HepG2 (cell line): ENCODE data around the gene CELF5. TPM values are rescaled to one million over a fixed set of nuclear protein-coding genes. Genes with fewer than 3 reads are reported as not detected.

ENCODE experiments used
- ATAC-seq: fragments of 200-7000 bp; cut with Tn5 transposase; 3 replicates; pipeline ENCODE4 v1.9.1; 2020; ENCODE audit warnings: mild to moderate bottlenecking, moderate library complexity
- BruUV-seq: library from RNA; stranded (reverse); fragments of 400-500 nt; replicated peaks from 2 replicates; lab custom pipeline; 2021; lab: Mats Ljungman, UMichigan
- CTCF ChIA-PET: fragments of 300-600 bp; formaldehyde crosslinking; extraction: SDS; loops from one replicate; lab custom pipeline; 2021; ENCODE audit warnings: low total read pairs, inconsistent platforms, low intra/inter-chr PET ratio; lab: Yijun Ruan, JAX
- POLR2A ChIA-PET: fragments of 350-600 bp; sonication (Branson Sonifier 250); formaldehyde crosslinking; loops from one replicate; lab custom pipeline; 2020; ENCODE audit warnings: antibody characterized with exemption, inconsistent platforms; lab: Yijun Ruan, JAX
- DNase-seq: peaks from one replicate; pipeline ENCODE4 v3.0.0-alpha.2; 2015; ENCODE audit warnings: low spot score
- FAIRE-seq: peaks from 3 replicates; lab custom pipeline; 2011; peaks lifted over from hg19 to GRCh38; lab: Jason Lieb, UNC
- H2AFZ ChIP-seq: one replicate; pipeline ENCODE4 v1.6.1; 2011; ENCODE audit warnings: low read length, inconsistent platforms
- H3K27ac ChIP-seq: fragments of 300-600 bp; 3 replicates; pipeline ENCODE4 v1.8.0; 2011; ENCODE audit warnings: mixed run types, mild to moderate bottlenecking, mixed read lengths, low read length, inconsistent platforms; ENCODE audit not compliant: insufficient read depth; ENCODE audit errors: extremely low read length
- H3K27me3 ChIP-seq, 2 experiments: fragments of 200-600 bp in 1 of 2; 2 replicates in 1 of 2; 3 replicates in 1 of 2; pipeline versions ENCODE4 v1.6.0 to v1.8.0; 2011; ENCODE audit warnings: low read length in 2 of 2, mild to moderate bottlenecking in 2 of 2, moderate library complexity in 2 of 2, inconsistent platforms in 1 of 2; ENCODE audit not compliant: insufficient read depth in 2 of 2, control insufficient read depth in 1 of 2
- H3K36me3 ChIP-seq, 2 experiments: fragments of 200-600 bp in 1 of 2; replicated peaks in 1 of 2; 2 replicates in 1 of 2; 3 replicates in 1 of 2; pipeline versions ENCODE4 v1.5.1 to v1.8.0; 2011; ENCODE audit warnings: low read length in 2 of 2, inconsistent platforms in 1 of 2; ENCODE audit not compliant: insufficient read depth in 2 of 2, control insufficient read depth in 1 of 2
- H3K4me1 ChIP-seq: 2 replicates; pipeline ENCODE4 v1.5.1; 2012; ENCODE audit warnings: low read length, inconsistent platforms; ENCODE audit not compliant: insufficient read depth
- H3K4me2 ChIP-seq: 2 replicates; pipeline ENCODE4 v1.6.0; 2011; ENCODE audit warnings: low read depth, low read length, inconsistent platforms
- H3K4me3 ChIP-seq, 3 experiments: fragments of 200-600 bp in 1 of 3; sonication (generic), shearing (Covaris generic) in 1 of 3; replicated peaks in 1 of 3; 2 replicates each; pipeline ENCODE4 v1.5.1; 2011 to 2016; ENCODE audit warnings: low read length in 3 of 3, inconsistent platforms in 2 of 3, low read depth in 2 of 3, mild to moderate bottlenecking in 2 of 3, control low read depth in 1 of 3, mixed read lengths in 1 of 3; ENCODE audit not compliant: insufficient read depth in 1 of 3
- H3K79me2 ChIP-seq: one replicate; pipeline ENCODE4 v1.6.1; 2011; ENCODE audit warnings: low read length, inconsistent platforms; ENCODE audit not compliant: insufficient read depth
- H3K9ac ChIP-seq: 2 replicates; pipeline ENCODE4 v1.6.0; 2011; ENCODE audit warnings: mild to moderate bottlenecking, low read depth, low read length, inconsistent platforms; ENCODE audit not compliant: insufficient read depth
- H3K9me3 ChIP-seq: 2 replicates; pipeline ENCODE4 v1.5.1; 2012; ENCODE audit warnings: mild to moderate bottlenecking, low read length
- H4K20me1 ChIP-seq: 2 replicates; pipeline ENCODE4 v1.6.0; 2011; ENCODE audit warnings: inconsistent platforms, mild to moderate bottlenecking, low read length, moderate library complexity; ENCODE audit not compliant: insufficient read depth
- ADNP ChIP-seq: sonication (generic); formaldehyde crosslinking; IDR thresholded peaks from 2 replicates; pipeline ENCODE4 v1.4.0; 2020; ENCODE audit warnings: missing genetic modification reagents
- FOXO1 ChIP-seq: sonication (generic); formaldehyde crosslinking; IDR thresholded peaks from 2 replicates; pipeline ENCODE4 v1.4.0; 2020; ENCODE audit warnings: missing genetic modification reagents
- GABPB1 ChIP-seq: IDR thresholded peaks from 2 replicates; pipeline ENCODE4 v1.6.1; 2016; ENCODE audit warnings: mild to moderate bottlenecking, missing genetic modification reagents, moderate library complexity, missing compliant biosample characterization
- SMARCE1 ChIP-seq: fragments of 450-650 bp; IDR thresholded peaks from 2 replicates; pipeline ENCODE4 v1.6.1; 2017; ENCODE audit warnings: borderline replicate concordance
- TSC22D2 ChIP-seq: sonication (generic); formaldehyde crosslinking; IDR thresholded peaks from 2 replicates; pipeline ENCODE4 v1.5.1; 2020; ENCODE audit warnings: missing genetic modification reagents, mild to moderate bottlenecking, borderline replicate concordance
- ZBTB20 ChIP-seq: sonication (generic); formaldehyde crosslinking; IDR thresholded peaks from 2 replicates; pipeline ENCODE4 v1.8.1; 2023; ENCODE audit warnings: missing genetic modification reagents, low read depth, mild to moderate bottlenecking, borderline replicate concordance
- ZNF335 ChIP-seq: sonication (generic); formaldehyde crosslinking; IDR thresholded peaks from 2 replicates; pipeline ENCODE4 v1.4.0; 2020; ENCODE audit warnings: missing genetic modification reagents
- ZNF619 ChIP-seq: sonication (generic); formaldehyde crosslinking; IDR thresholded peaks from 2 replicates; pipeline ENCODE4 v1.4.0; 2020; ENCODE audit warnings: mild to moderate bottlenecking, missing genetic modification reagents
- ZSCAN20 ChIP-seq: sonication (generic); formaldehyde crosslinking; IDR thresholded peaks from 2 replicates; pipeline ENCODE4 v1.4.0; 2020; ENCODE audit warnings: missing genetic modification reagents, mild to moderate bottlenecking, borderline replicate concordance
- WGBS: methylation state at CpG from one replicate; pipeline ENCODE4 v1.1.6; 2017; ENCODE audit warnings: low lambda C conversion rate; 5-methylcytosine and 5-hydroxymethylcytosine counted together
- in situ Hi-C: cut with HindIII; loops from 2 replicates; pipeline ENCODE4 v1.10.0; 2017; ENCODE audit warnings: low pct_unique_long_range_greater_than_20kb; ENCODE audit not compliant: extremely low pct_ligation_motif_present
- intact Hi-C: fragments of 100-400 bp; cut with micrococcal nuclease; formaldehyde crosslinking; loops from one replicate; pipeline ENCODE4 v1.10.0; 2022; ENCODE audit not compliant: unreplicated experiment
- polyA plus RNA-seq, 8 experiments: library from polyadenylated mRNA; depleted of rRNA in 3 of 8; stranded (reverse) in 7 of 8; unstranded in 1 of 8; fragments of >200 nt; fragmentation: Illumina TruSeq in 4 of 8; extraction: Trizol in 4 of 8; gene quantifications; 2 replicates each; pipeline versions ENCODE4 v1.2.1 to v1.2.3, GENCODE V29; 2011 to 2016; ENCODE audit warnings: low read depth in 4 of 8, missing spikeins in 1 of 8, mixed read lengths in 1 of 8; ENCODE audit not compliant: insufficient read depth in 1 of 8
- total RNA-seq, 5 experiments: library from RNA; depleted of rRNA; stranded (reverse); fragments of >200 nt; fragmentation: Illumina TruSeq; extraction: Trizol; gene quantifications; 2 replicates each; pipeline ENCODE4 v1.2.3, GENCODE V29; 2016; ENCODE audit warnings: low read depth in 1 of 5
- TF ChIP-seq, protein P1 (sequence below), 2 experiments: sonication (generic) in 1 of 2; formaldehyde crosslinking in 1 of 2; IDR thresholded peaks; 2 replicates each; pipeline versions ENCODE4 v1.4.0 to v1.6.1; 2016 to 2020; ENCODE audit warnings: borderline replicate concordance in 1 of 2, low read depth in 1 of 2, mild to moderate bottlenecking in 1 of 2, missing genetic modification reagents in 1 of 2
- TF ChIP-seq, protein P2 (sequence below): sonication (generic); formaldehyde crosslinking; IDR thresholded peaks from 2 replicates; pipeline ENCODE4 v1.4.0; 2020; ENCODE audit warnings: missing genetic modification reagents

CELF5 gene
- total and polyA plus RNA-seq, 2 of the 13 experiments (the other 11 are each of a cell fraction or from before 2014, with no cell fraction given), result 0.31 to 0.84 TPM

- TF ChIP-seq, protein P1, sequence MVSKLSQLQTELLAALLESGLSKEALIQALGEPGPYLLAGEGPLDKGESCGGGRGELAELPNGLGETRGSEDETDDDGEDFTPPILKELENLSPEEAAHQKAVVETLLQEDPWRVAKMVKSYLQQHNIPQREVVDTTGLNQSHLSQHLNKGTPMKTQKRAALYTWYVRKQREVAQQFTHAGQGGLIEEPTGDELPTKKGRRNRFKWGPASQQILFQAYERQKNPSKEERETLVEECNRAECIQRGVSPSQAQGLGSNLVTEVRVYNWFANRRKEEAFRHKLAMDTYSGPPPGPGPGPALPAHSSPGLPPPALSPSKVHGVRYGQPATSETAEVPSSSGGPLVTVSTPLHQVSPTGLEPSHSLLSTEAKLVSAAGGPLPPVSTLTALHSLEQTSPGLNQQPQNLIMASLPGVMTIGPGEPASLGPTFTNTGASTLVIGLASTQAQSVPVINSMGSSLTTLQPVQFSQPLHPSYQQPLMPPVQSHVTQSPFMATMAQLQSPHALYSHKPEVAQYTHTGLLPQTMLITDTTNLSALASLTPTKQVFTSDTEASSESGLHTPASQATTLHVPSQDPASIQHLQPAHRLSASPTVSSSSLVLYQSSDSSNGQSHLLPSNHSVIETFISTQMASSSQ (IDR thresholded peaks at IDR 0.05; ENCODE audit: low read depth), result no peak
- TF ChIP-seq, protein P1 (CRISPR knock-in tag; IDR thresholded peaks at IDR 0.05; ENCODE audit: borderline replicate concordance), result no peak
- TF ChIP-seq ZSCAN20 (CRISPR knock-in tag), result no peak
Measured at GRCh38 chr19:3236272-3236671, 11.8 kb downstream of the CELF5 start (continued).

DNA sequence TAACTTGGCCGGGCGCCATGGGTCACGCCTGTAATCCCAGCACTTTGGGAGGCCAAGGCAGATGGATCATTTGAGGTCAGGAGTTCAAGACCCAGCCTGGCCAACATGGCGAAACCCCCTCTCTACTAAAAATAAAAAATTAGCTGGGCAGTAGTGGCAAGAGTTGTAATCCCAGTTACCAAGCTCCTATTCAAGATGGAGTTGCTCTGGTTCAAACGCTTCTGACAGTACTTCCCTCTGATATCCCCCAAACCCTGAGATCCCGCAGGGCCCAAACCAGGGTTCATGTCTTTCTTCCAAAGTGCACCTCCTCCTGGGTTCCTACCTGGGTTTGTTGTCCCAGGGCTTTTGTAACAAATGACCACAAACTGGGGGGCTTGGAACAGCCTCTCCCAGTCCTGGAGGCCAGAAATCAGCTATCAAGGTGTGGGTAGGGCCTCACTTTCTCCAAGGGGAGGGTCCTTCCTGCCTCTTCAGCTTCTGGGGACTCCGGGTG is 13.7 kb downstream of the CELF5 start:
- no peak for FAIRE-seq
- no peaks in the 10 kb centered on the region for H3K4me1 ChIP-seq
- TF ChIP-seq ADNP (CRISPR knock-in tag) (no peak), GABPB1 (CRISPR knock-in tag) (no peak), ZNF619 (CRISPR knock-in tag) (no peak), SMARCE1 (no peak), TSC22D2 (CRISPR knock-in tag) (no peak), ZNF335 (CRISPR knock-in tag) (no peak), ZBTB20 (CRISPR knock-in tag) (no peak), FOXO1 (CRISPR knock-in tag) (no peak)
- TF ChIP-seq, protein P2, sequence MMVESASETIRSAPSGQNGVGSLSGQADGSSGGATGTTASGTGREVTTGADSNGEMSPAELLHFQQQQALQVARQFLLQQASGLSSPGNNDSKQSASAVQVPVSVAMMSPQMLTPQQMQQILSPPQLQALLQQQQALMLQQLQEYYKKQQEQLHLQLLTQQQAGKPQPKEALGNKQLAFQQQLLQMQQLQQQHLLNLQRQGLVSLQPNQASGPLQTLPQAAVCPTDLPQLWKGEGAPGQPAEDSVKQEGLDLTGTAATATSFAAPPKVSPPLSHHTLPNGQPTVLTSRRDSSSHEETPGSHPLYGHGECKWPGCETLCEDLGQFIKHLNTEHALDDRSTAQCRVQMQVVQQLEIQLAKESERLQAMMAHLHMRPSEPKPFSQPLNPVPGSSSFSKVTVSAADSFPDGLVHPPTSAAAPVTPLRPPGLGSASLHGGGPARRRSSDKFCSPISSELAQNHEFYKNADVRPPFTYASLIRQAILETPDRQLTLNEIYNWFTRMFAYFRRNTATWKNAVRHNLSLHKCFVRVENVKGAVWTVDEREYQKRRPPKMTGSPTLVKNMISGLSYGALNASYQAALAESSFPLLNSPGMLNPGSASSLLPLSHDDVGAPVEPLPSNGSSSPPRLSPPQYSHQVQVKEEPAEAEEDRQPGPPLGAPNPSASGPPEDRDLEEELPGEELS (CRISPR knock-in tag), result no peak
- no peak overlapping the region for H3K4me3 ChIP-seq
- H2AFZ ChIP-seq, result no peak overlapping the region
- BruUV-seq, result no TSS peak
- no peaks in the 10 kb centered on the region for H3K9me3 ChIP-seq
- in situ Hi-C loops (no loop called here), intact Hi-C loops (no loop called here)
- WGBS, result 42% methylated on average over 6 of the region's 7 CpGs
- ATAC-seq, result no peak
- DNase-seq, result no peak
- H3K79me2 ChIP-seq, result no peaks in the 10 kb centered on the region
- H3K27me3 ChIP-seq, result no peaks in the 10 kb centered on the region
- no peaks in the 10 kb centered on the region for H4K20me1 ChIP-seq
- no peak overlapping the region for H3K4me2 ChIP-seq
- CTCF ChIA-PET, result no interaction called here
- no peak overlapping the region for H3K27ac ChIP-seq
- H3K9ac ChIP-seq, result no peak overlapping the region
- H3K36me3 ChIP-seq, result no peaks in the 10 kb centered on the region
- POLR2A ChIA-PET, result no interaction called here
